ENCODE results near the gene MYD88. TPM values are rescaled to one million over a fixed set of nuclear protein-coding genes. Genes with fewer than 3 reads are reported as not detected.

Gene MYD88
- total and polyA plus RNA-seq, 4 donors = 15.4 to 60.3 (median 44.1) TPM

GRCh38 chr3:38146504-38146903 lies 8.0 kb downstream of the MYD88 start:
- Histone ChIP-seq H3K9ac (ENCODE audit: low read depth in 1 of 2, low read length in 2 of 2) (no peak overlapping the region), H3K27me3 (ENCODE audit: control insufficient read depth in 4 of 4, insufficient read depth in 4 of 4, low read length in 3 of 4) (no peaks in the 10 kb centered on the region), H3K27ac (ENCODE audit: low read depth in 1 of 2, low read length in 2 of 2) (no peak overlapping the region), H3K4me3 (ENCODE audit: low read depth in 1 of 3, low read length in 3 of 3) (no peak overlapping the region), H3K9me3 (ENCODE audit: control insufficient read depth in 4 of 4, low read length in 3 of 4) (peaks cover 0 to 5% (median 2%) of the 10 kb centered on the region in 4 donors), H3K36me3 (ENCODE audit: control insufficient read depth in 4 of 4, insufficient read depth in 3 of 4, low read depth in 1 of 4, low read length in 3 of 4) (peaks cover 2 to 11% (median 10%) of the 10 kb centered on the region in 4 donors), H3K4me1 (ENCODE audit: control insufficient read depth in 4 of 4, insufficient read depth in 4 of 4, low read length in 3 of 4) (no peaks in the 10 kb centered on the region)
- no peak for DNase-seq (ENCODE audit: low spot score)
- TF ChIP-seq FOXA1 (IDR thresholded peaks at IDR 0.05) = no peak
- TF ChIP-seq FOXA2 (IDR thresholded peaks at IDR 0.05) = no peak
- no peak for TF ChIP-seq JUND (IDR thresholded peaks at IDR 0.05)
- no peak for TF ChIP-seq SP1 (IDR thresholded peaks at IDR 0.05)
- TF ChIP-seq YY1 (IDR thresholded peaks at IDR 0.05) = no peak
- TF ChIP-seq HNF4A (conservative IDR thresholded peaks at IDR 0.05) = no peak
- TF ChIP-seq TAF1 (conservative IDR thresholded peaks at IDR 0.05) = no peak
- no peak for TF ChIP-seq NR2F2 (IDR thresholded peaks at IDR 0.05)
- no peak for TF ChIP-seq MAX (IDR thresholded peaks at IDR 0.05)
- no peak for TF ChIP-seq HNF4G (IDR thresholded peaks at IDR 0.05)
- TF ChIP-seq ZBTB33 (IDR thresholded peaks at IDR 0.05) = no peak
- no peak for TF ChIP-seq EGR1 (IDR thresholded peaks at IDR 0.05; ENCODE audit: low read depth in 2 of 2)
- no peak for TF ChIP-seq RAD21 (IDR thresholded peaks at IDR 0.05)
- no peak for TF ChIP-seq REST (IDR thresholded peaks at IDR 0.05)
- TF ChIP-seq GABPA (IDR thresholded peaks at IDR 0.05 in 1 of 2, conservative IDR thresholded peaks at IDR 0.05 in 1 of 2) = no peak
- no peak for TF ChIP-seq RXRA (IDR thresholded peaks at IDR 0.05)
- TF ChIP-seq ATF3 (IDR thresholded peaks at IDR 0.05) = no peak
- no peak for TF ChIP-seq CTCF (IDR thresholded peaks at IDR 0.05; ENCODE audit: low read depth, low read length, missing input control)
- WGBS = 92% methylated on average over 2 of the region's 2 CpGs

Data from liver (tissue), 9 donors.